Activated CD4-positive, alpha-beta memory T cell treated with anti-CD3 and anti-CD28 coated beads for 36 hours (primary cell): ENCODE measurements around the gene MYOZ2. TPM values are rescaled to one million over a fixed set of nuclear protein-coding genes. Genes with fewer than 3 reads are reported as not detected.

ENCODE experiments used
- CTCF ChIA-PET: fragments of 350-600 bp; sonication (Branson Sonifier 250); formaldehyde crosslinking; loops from one replicate; lab custom pipeline; 2021; ENCODE audit warnings: antibody characterized with exemption, inconsistent platforms; lab: Charles Lee
- POLR2A ChIA-PET: fragments of 350-600 bp; sonication (Branson Sonifier 250); formaldehyde crosslinking; loops from one replicate; lab custom pipeline; 2021; ENCODE audit warnings: antibody characterized with exemption; lab: Charles Lee
- DNase-seq: peaks from one replicate; pipeline ENCODE4 v3.0.0-alpha.2; 2020
- H3K27ac Mint-ChIP-seq: one replicate; pipeline ENCODE4 v1.8.0; 2021; ENCODE audit warnings: mixed read lengths
- H3K27me3 Mint-ChIP-seq: one replicate; pipeline ENCODE4 v1.8.0; 2021; ENCODE audit warnings: mixed read lengths
- H3K36me3 Mint-ChIP-seq: one replicate; pipeline ENCODE4 v1.8.0; 2021; ENCODE audit warnings: mixed read lengths
- H3K4me1 Mint-ChIP-seq: one replicate; pipeline ENCODE4 v1.8.0; 2021; ENCODE audit warnings: low read depth, mixed read lengths
- H3K4me3 Mint-ChIP-seq: one replicate; pipeline ENCODE4 v1.8.0; 2021; ENCODE audit warnings: mild to moderate bottlenecking, mixed read lengths
- H3K9me3 Mint-ChIP-seq: one replicate; pipeline ENCODE4 v1.8.0; 2021; ENCODE audit warnings: mixed read lengths
- intact Hi-C: fragments of 100-400 bp; cut with micrococcal nuclease; formaldehyde crosslinking; loops from one replicate; pipeline ENCODE4 v1.15.1; 2023
- total RNA-seq, 2 experiments: library from RNA; stranded (reverse); gene quantifications; one replicate each; pipeline ENCODE4 v1.2.3, GENCODE V29; 2021

Gene MYOZ2
- total RNA-seq, 2 experiments from 2014 or later, result not detected

DNA sequence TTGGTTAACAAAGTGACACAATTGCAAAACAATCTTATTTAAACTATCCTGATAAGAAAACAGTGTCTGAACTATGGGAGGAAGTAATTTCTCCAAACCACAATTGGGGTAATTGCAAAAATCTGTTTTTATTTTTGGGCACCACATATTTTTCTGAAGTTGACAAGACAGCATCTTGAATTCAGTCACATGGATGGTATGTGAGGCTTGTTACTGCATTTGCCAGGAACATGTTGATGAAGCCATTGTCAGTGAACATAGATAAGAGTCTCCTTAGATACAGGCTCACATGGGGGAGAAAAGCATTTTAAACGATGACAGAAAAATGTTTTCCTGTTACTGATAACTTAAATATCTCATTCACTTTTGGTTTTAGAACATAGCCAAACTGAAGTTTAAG lies 71.4 kb downstream of the MYOZ2 start:
- H3K36me3 Mint-ChIP-seq, result no peaks in the 10 kb centered on the region
- no peaks in the 10 kb centered on the region for H3K27me3 Mint-ChIP-seq
- CTCF ChIA-PET, result no interaction called here
- peaks cover under 1% of the 10 kb centered on the region for H3K9me3 Mint-ChIP-seq
- H3K4me3 Mint-ChIP-seq, result no peak overlapping the region
- DNase-seq, result no peak
- H3K4me1 Mint-ChIP-seq, result peaks cover 33% of the 10 kb centered on the region
- no peak overlapping the region for H3K27ac Mint-ChIP-seq
- POLR2A ChIA-PET, result no interaction called here
- intact Hi-C loops, result loop anchor here (5.0 kb wide), 1 partner anchor 370 kb away; the partner anchor contains the start of gene SEC24D

DNA sequence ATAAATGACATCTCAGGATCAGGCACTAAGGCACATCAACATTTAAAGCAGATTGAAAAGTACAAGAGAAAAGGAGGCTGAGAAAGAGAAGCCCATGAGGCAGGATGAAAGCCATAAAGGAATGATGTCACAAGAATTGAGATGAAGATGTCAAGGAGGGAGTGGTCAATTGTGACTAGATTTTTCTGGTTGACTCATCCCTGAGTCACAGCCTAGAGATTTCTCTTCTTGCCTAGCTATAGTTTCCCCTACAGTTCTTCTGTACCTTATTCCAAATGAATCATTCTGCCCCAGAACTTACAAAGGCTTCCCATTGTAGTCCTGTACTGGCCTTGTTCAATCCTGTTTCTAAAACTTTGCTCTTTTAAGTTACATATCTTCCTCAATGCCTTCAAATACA lies 73.4 kb downstream of the MYOZ2 start:
- DNase-seq, result peak; percentile 59
- ChIA-PET CTCF (interaction anchor here (0.7 to 0.8 kb wide), 3 partner anchors 29 to 168 kb away, joined by 3 to 4 read pairs (median 3); no protein-coding TSS in a partner anchor), POLR2A (interaction anchor here (1.1 to 1.4 kb wide), 3 partner anchors 29 to 166 kb away, joined by 3 to 6 read pairs (median 3); no protein-coding TSS in a partner anchor)
- Mint-ChIP-seq H3K27me3 (no peaks in the 10 kb centered on the region), H3K27ac (peak overlapping the region; percentile 79), H3K9me3 (no peaks in the 10 kb centered on the region), H3K36me3 (no peaks in the 10 kb centered on the region), H3K4me3 (peak overlapping the region; percentile 45), H3K4me1 (peaks cover 33% of the 10 kb centered on the region)
- intact Hi-C loops, result loop anchor here (1.0 to 5.0 kb wide), 6 partner anchors 29 to 372 kb away; partner anchors contain the start of gene SEC24D

DNA sequence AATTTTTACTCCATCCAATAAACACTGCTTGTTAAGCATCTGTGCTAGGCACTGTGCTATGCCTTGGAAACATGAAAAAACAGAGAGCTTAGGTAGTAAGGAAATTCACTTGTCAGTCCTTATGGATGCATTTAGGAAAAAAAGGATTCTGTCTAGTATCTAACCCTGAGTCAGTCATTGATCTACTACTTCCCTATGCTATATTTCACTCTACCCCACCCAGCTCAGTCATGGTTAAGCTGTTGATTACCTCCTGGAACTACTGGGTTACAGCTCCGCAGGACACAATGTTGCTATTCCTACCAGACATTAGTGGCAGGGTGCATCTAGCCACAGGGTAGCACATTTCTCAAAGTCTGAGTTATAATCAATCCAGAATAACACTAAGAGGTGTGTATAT lies 74.0 kb downstream of the MYOZ2 start:
- DNase-seq, result no peak
- Mint-ChIP-seq H3K36me3 (no peaks in the 10 kb centered on the region), H3K4me3 (no peak overlapping the region), H3K27ac (peak overlapping the region; percentile 79), H3K9me3 (no peaks in the 10 kb centered on the region), H3K4me1 (peaks cover 35% of the 10 kb centered on the region), H3K27me3 (no peaks in the 10 kb centered on the region)
- intact Hi-C loops, result loop anchor here (1.0 to 5.0 kb wide), 6 partner anchors 29 to 372 kb away; partner anchors contain the start of gene SEC24D
- CTCF ChIA-PET, result interaction anchor here (0.7 to 0.8 kb wide), 2 partner anchors 28 to 167 kb away, joined by 3 to 4 read pairs; no protein-coding TSS in a partner anchor
- POLR2A ChIA-PET, result interaction anchor here (1.1 to 1.4 kb wide), 3 partner anchors 28 to 166 kb away, joined by 3 to 6 read pairs (median 3); no protein-coding TSS in a partner anchor

DNA sequence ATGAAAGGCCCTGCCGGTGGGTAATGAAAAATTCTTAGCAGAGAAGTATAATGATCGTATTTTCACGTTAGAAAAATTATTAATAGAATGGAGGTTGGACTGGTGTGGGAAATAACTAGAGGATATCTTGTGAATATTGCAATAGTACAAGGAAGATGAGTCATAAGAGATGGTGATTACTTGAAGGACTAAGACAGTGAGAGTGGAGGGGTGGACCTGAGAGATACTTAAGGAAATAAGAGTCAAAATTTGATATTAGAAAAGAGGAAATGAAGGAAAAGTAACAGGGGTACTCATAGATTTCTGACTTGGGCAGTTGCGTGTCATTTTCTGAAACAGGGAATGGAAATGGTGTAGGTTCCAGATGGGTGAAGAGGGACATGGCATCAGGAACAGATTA lies 75.1 kb downstream of the MYOZ2 start:
- intact Hi-C loops, result loop anchor here (5.0 to 10.0 kb wide), 2 partner anchors 417 to 936 kb away; partner anchors contain the start of gene PDE5A
- peaks cover 39% of the 10 kb centered on the region for H3K4me1 Mint-ChIP-seq

DNA sequence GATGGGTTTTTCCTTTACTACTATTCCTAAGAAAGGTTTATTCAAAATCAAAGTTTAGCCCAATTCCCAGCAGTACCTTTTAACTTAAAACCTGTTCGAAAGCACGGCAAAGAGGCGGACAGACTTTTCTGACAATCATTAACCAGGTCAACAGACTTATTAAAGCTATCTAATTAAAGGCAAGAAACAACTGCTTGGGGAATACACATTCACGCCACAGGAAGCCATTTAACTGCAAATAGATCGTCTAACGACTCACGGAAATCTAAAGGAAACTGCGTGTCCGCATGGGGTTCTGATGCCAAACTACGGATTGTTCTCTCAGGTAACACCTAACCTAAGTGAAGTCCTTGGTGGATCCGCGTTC lies 76.2 kb downstream of the MYOZ2 start:
- peak overlapping the region; percentile 88 for H3K4me3 Mint-ChIP-seq
- intact Hi-C loops, result loop anchor here (1.0 to 10.0 kb wide), 6 partner anchors 74 to 937 kb away; partner anchors contain the start of genes MAD2L1 and PDE5A
- peaks cover 39% of the 10 kb centered on the region for H3K4me1 Mint-ChIP-seq
- no peaks in the 10 kb centered on the region for H3K9me3 Mint-ChIP-seq
- H3K27me3 Mint-ChIP-seq, result no peaks in the 10 kb centered on the region
- no peak for DNase-seq
- H3K36me3 Mint-ChIP-seq, result no peaks in the 10 kb centered on the region
- H3K27ac Mint-ChIP-seq, result peak overlapping the region; percentile 96
- POLR2A ChIA-PET, result interaction anchor here (0.8 to 2.4 kb wide), 3 partner anchors 26 to 88 kb away, joined by 3 to 23 read pairs (median 10); a partner anchor contains a TSS
- CTCF ChIA-PET, result interaction anchor here (2.1 kb wide), 1 partner anchor 26 kb away, joined by 14 read pairs; no protein-coding TSS in a partner anchor

More for the DNA sequence above, 75.1 kb downstream of the MYOZ2 start:
- Mint-ChIP-seq H3K4me3 (peak overlapping the region; percentile 88), H3K27ac (no peak overlapping the region), H3K9me3 (no peaks in the 10 kb centered on the region), H3K36me3 (no peaks in the 10 kb centered on the region), H3K27me3 (no peaks in the 10 kb centered on the region)
- DNase-seq, result no peak
- ChIA-PET POLR2A (no interaction called here), CTCF (no interaction called here)

DNA sequence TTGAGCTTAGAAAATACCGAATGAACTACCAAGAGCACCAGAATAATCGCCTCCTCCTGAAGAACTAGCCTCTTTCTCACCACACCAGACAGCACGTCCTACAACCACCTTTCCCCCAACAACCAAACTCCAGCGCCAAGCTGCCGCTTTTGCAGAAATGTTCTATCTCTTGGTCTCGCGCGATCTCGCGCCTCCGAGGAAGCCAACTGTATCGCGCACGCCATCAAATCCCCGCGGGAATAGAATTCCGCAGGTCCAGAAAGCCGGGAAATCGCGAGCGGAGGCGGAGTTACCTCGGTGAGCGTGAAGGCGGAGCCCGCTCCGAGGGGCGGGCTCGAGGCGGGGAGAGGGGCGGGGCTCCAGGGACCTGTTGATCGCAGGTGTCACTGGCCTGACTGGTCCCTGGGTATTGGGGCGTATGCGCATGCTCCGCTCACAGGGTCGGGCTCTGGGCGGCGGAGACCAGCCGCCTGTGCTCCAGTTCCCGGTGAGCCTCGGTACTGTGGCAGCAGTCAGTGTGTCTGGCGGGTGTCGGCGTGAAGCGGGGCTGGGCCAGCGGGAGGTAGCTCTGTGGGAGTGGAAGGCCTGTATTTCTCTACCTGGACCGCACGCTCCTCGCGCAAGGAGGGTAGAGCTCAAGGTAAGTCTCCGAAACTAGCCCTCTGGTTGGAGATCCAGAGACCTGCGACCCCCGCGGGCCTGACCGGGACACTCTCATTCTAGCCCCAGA lies 76.8 kb downstream of the MYOZ2 start, which contains the start of gene USP53:
Gene USP53 (plus strand): TSS at position 480 of the 730 bp plus-strand sequence. CDS start 27,047 bp downstream, outside the sequence.
- Mint-ChIP-seq H3K36me3 (peaks cover under 1% of the 10 kb centered on the region), H3K27ac (peak within 1 kb of the TSS; percentile 96), H3K4me1 (peaks cover 39% of the 10 kb centered on the region), H3K27me3 (no peaks in the 10 kb centered on the region), H3K4me3 (peak within 1 kb of the TSS; percentile 88), H3K9me3 (no peaks in the 10 kb centered on the region)
- ChIA-PET CTCF (interaction anchor here (1.0 to 2.1 kb wide), 2 partner anchors 25 to 170 kb away, joined by 4 to 14 read pairs; no protein-coding TSS in a partner anchor), POLR2A (interaction anchor here (0.8 to 2.4 kb wide), 6 partner anchors 16 to 172 kb away, joined by 3 to 23 read pairs (median 4); a partner anchor contains a TSS)
- peak; percentile 99 for DNase-seq
- intact Hi-C loops, result loop anchor here (1.0 to 10.0 kb wide), 6 partner anchors 74 to 938 kb away; partner anchors contain the start of genes MAD2L1 and PDE5A

DNA sequence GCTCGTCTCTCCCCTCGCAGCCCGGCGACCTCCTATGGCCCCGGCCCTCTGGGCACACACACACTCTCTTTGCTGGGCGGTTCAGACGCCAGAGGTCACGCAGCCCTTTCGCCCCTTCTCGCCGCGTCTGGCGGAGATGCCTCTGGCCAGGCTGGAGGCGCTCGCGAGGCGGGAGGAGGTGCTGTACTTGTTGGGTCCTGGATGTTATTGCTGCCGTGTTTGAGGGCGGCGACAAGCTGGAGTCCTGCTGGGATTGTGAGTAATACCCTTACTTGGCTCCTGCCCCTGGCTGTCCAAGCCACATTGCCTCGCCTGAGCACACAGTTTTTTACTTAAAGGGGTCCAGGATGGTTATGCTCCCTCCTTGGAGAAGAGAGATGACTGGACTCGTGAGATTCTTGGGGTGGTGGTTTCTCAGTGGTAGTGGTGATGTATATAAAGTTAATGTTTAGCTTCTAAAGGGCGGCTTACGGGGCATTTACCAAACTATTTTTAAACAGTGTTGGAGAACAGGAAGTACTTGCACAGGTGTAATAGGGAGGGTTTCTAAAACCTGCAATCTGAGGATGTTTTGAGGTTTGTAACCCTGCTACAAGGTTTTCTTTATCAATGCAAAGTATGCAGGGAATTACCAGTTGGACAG lies 77.5 kb downstream of the MYOZ2 start:
- ChIA-PET CTCF (interaction anchor here (0.6 to 2.1 kb wide), 5 partner anchors 11 to 172 kb away, joined by 3 to 14 read pairs (median 3); no protein-coding TSS in a partner anchor), POLR2A (interaction anchor here (0.8 to 2.4 kb wide), 7 partner anchors 16 to 241 kb away, joined by 3 to 23 read pairs (median 4); a partner anchor contains a TSS)
- H3K4me3 Mint-ChIP-seq, result peak overlapping the region; percentile 88
- peaks cover 43% of the 10 kb centered on the region for H3K4me1 Mint-ChIP-seq
- peaks cover 7% of the 10 kb centered on the region for H3K36me3 Mint-ChIP-seq
- H3K27ac Mint-ChIP-seq, result peak overlapping the region; percentile 96
- no peaks in the 10 kb centered on the region for H3K27me3 Mint-ChIP-seq
- peak; percentile 79 for DNase-seq
- intact Hi-C loops, result loop anchor here (1.0 to 10.0 kb wide), 7 partner anchors 51 to 938 kb away; partner anchors contain the start of genes MAD2L1 and PDE5A
- no peaks in the 10 kb centered on the region for H3K9me3 Mint-ChIP-seq

DNA sequence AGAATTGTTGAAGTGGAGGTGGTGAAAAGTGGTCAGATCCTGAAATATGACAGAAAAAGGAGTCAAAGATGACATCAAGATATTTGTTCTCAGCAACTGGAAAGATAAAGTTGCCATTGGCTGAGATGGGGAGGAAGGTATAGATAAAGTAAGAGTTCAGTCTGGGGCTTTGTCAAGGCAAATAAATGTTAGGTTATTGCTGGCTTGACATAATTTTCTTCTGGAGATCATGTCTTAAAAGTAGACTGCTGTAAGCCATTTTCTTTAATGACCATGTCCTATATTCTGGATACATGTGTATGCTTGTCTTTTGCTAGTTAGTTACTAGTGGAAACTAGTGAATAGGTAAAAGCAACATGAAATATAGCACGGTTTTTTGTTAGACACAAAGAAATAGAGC lies 82.5 kb downstream of the MYOZ2 start:
- H3K4me3 Mint-ChIP-seq, result no peak overlapping the region
- H3K4me1 Mint-ChIP-seq, result peaks cover 17% of the 10 kb centered on the region
- H3K36me3 Mint-ChIP-seq, result peaks cover 29% of the 10 kb centered on the region
- ChIA-PET POLR2A (no interaction called here), CTCF (no interaction called here)
- H3K27ac Mint-ChIP-seq, result no peak overlapping the region
- intact Hi-C loops, result loop anchor here (10.0 kb wide), 1 partner anchor 943 kb away; no protein-coding TSS in a partner anchor
- H3K27me3 Mint-ChIP-seq, result no peaks in the 10 kb centered on the region
- DNase-seq, result no peak
- H3K9me3 Mint-ChIP-seq, result peaks cover 3% of the 10 kb centered on the region

DNA sequence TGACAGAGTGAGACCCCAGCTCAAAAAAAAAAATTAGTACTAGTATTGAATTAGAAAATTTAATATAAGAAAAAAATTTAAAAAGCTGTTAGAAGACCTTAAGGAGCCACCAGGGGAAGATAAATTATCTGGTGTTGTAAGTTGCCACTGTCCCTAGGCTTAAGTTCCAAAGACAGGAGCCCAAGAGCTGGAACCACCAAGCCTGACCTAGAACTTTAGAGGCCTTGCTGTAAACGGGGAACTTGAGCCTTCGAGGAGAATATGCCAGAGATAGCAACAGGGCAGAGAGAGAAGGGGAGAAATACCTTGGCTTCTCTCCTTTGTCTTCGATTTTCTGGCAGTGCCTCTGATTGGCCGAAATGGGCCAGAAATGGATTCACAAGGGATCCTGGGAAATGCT lies 85.8 kb downstream of the MYOZ2 start:
- no peaks in the 10 kb centered on the region for H3K27me3 Mint-ChIP-seq
- H3K9me3 Mint-ChIP-seq, result peaks cover 3% of the 10 kb centered on the region
- intact Hi-C loops, result no loop called here
- ChIA-PET POLR2A (no interaction called here), CTCF (interaction anchor here (0.6 kb wide), 1 partner anchor 36 kb away, joined by 4 read pairs; no protein-coding TSS in a partner anchor)
- no peak for DNase-seq
- H3K4me1 Mint-ChIP-seq, result peaks cover 11% of the 10 kb centered on the region
- H3K36me3 Mint-ChIP-seq, result peaks cover 38% of the 10 kb centered on the region
- H3K27ac Mint-ChIP-seq, result no peak overlapping the region
- no peak overlapping the region for H3K4me3 Mint-ChIP-seq

DNA sequence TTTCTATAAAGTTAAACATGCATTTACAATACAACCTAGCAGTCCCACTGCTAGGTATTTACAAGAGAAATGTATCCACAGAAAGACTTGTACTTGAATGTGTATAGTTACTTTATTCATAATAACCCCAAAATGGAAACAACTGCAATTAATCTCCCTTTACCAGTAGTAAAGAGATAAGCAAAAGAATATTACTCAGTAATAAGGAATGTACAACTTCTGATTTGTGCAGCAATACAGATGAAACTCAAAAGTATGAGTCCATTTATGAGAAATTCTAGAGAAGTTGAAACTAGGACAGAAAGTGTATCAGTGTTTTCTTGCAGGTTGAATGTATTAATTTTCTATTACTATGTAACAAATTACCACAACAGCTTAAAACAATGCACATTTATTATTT lies 92.1 kb downstream of the MYOZ2 start:
- Mint-ChIP-seq H3K4me3 (no peak overlapping the region), H3K4me1 (peaks cover 23% of the 10 kb centered on the region), H3K9me3 (peaks cover 3% of the 10 kb centered on the region), H3K27ac (no peak overlapping the region), H3K36me3 (peaks cover 16% of the 10 kb centered on the region), H3K27me3 (no peaks in the 10 kb centered on the region)
- ChIA-PET POLR2A (no interaction called here), CTCF (interaction anchor here (2.0 kb wide), 1 partner anchor 10 kb away, joined by 5 read pairs; no protein-coding TSS in a partner anchor)
- no peak for DNase-seq
- intact Hi-C loops, result no loop called here

DNA sequence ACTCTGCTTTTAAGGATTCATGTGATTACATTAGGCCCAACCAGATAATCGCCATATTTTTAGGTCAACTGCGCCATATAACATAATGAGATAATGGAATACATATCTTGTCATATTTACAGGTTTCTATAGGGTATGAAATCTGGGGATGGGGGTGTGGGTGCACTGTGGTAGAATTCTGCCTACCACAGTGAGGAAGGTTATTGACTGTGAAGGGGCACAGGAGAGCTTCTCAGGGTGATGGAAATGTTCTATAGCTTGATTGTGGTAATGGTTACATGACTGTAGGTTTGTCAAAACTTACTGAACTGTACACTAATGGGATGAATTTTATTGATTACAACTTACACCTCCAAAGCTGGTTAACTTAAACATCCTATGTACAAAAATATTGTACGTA lies 92.8 kb downstream of the MYOZ2 start:
- intact Hi-C loops, result no loop called here
- H3K9me3 Mint-ChIP-seq, result peaks cover 3% of the 10 kb centered on the region
- ChIA-PET CTCF (interaction anchor here (1.0 to 2.0 kb wide), 2 partner anchors 9 to 15 kb away, joined by 3 to 5 read pairs; no protein-coding TSS in a partner anchor), POLR2A (interaction anchor here (0.7 to 1.1 kb wide), 2 partner anchors 9 to 16 kb away, joined by 3 to 5 read pairs; partner anchors contain the start of gene USP53)
- H3K4me3 Mint-ChIP-seq, result no peak overlapping the region
- H3K36me3 Mint-ChIP-seq, result peaks cover 13% of the 10 kb centered on the region
- H3K27ac Mint-ChIP-seq, result no peak overlapping the region
- no peaks in the 10 kb centered on the region for H3K27me3 Mint-ChIP-seq
- peaks cover 28% of the 10 kb centered on the region for H3K4me1 Mint-ChIP-seq
- DNase-seq, result no peak
